ENCODE results near the gene PLOD1. TPM values are rescaled to one million over a fixed set of nuclear protein-coding genes. Genes with fewer than 3 reads are reported as not detected.

PLOD1 gene
- total RNA-seq, 1 donor from 2014 or later: 37.8 TPM

- intact Hi-C loops (cut with micrococcal nuclease): no loop called here
- H3K9me3 Mint-ChIP-seq: no peaks in the 10 kb centered on the region
- DNase-seq (ENCODE audit: low spot score): no peak
- peaks cover 57% of the 10 kb centered on the region for H3K36me3 Mint-ChIP-seq (ENCODE audit: low read depth)
- H3K4me1 Mint-ChIP-seq (ENCODE audit: low read depth): peaks cover 37% of the 10 kb centered on the region
- H3K27ac Mint-ChIP-seq: peak overlapping the region; percentile 29
- H3K4me3 Mint-ChIP-seq: no peak overlapping the region
- H3K27me3 Mint-ChIP-seq (ENCODE audit: insufficient read depth): no peaks in the 10 kb centered on the region
Measured at GRCh38 chr1:12010746-12011570, 76.4 kb downstream of the PLOD1 start.

GRCh38 chr1:12011998-12012397 lies 77.5 kb downstream of the PLOD1 start:
- Mint-ChIP-seq H3K4me1 (ENCODE audit: low read depth) (peaks cover 42% of the 10 kb centered on the region), H3K27me3 (ENCODE audit: insufficient read depth) (no peaks in the 10 kb centered on the region), H3K36me3 (ENCODE audit: low read depth) (peaks cover 51% of the 10 kb centered on the region), H3K27ac (peak overlapping the region; percentile 83), H3K4me3 (no peak overlapping the region), H3K9me3 (no peaks in the 10 kb centered on the region)
- intact Hi-C loops (cut with micrococcal nuclease): no loop called here
- DNase-seq (ENCODE audit: low spot score): no peak

GRCh38 chr1:12012560-12013316 lies 78.2 kb downstream of the PLOD1 start:
- peak overlapping the region; percentile 83 for H3K27ac Mint-ChIP-seq
- DNase-seq (ENCODE audit: low spot score): no peak
- peaks cover 45% of the 10 kb centered on the region for H3K36me3 Mint-ChIP-seq (ENCODE audit: low read depth)
- peak overlapping the region; percentile 2 for H3K4me3 Mint-ChIP-seq
- H3K9me3 Mint-ChIP-seq: no peaks in the 10 kb centered on the region
- H3K27me3 Mint-ChIP-seq (ENCODE audit: insufficient read depth): no peaks in the 10 kb centered on the region
- intact Hi-C loops (cut with micrococcal nuclease): no loop called here
- H3K4me1 Mint-ChIP-seq (ENCODE audit: low read depth): peaks cover 42% of the 10 kb centered on the region

- Mint-ChIP-seq H3K36me3 (ENCODE audit: low read depth) (peaks cover 37% of the 10 kb centered on the region), H3K9me3 (no peaks in the 10 kb centered on the region), H3K4me1 (ENCODE audit: low read depth) (peaks cover 45% of the 10 kb centered on the region), H3K4me3 (peak overlapping the region; percentile 19), H3K27me3 (ENCODE audit: insufficient read depth) (no peaks in the 10 kb centered on the region), H3K27ac (peak overlapping the region; percentile 83)
- intact Hi-C loops (cut with micrococcal nuclease): no loop called here
- no peak for DNase-seq (ENCODE audit: low spot score)
Measured at GRCh38 chr1:12014141-12014991, 79.8 kb downstream of the PLOD1 start.

GRCh38 chr1:12015001-12015491 lies 80.5 kb downstream of the PLOD1 start:
- Mint-ChIP-seq H3K4me3 (no peak overlapping the region), H3K27me3 (ENCODE audit: insufficient read depth) (no peaks in the 10 kb centered on the region), H3K27ac (peak overlapping the region; percentile 83), H3K9me3 (no peaks in the 10 kb centered on the region), H3K4me1 (ENCODE audit: low read depth) (peaks cover 48% of the 10 kb centered on the region), H3K36me3 (ENCODE audit: low read depth) (peaks cover 31% of the 10 kb centered on the region)
- intact Hi-C loops (cut with micrococcal nuclease): no loop called here
- no peak for DNase-seq (ENCODE audit: low spot score)

- H3K27ac Mint-ChIP-seq: no peak overlapping the region
- no peak overlapping the region for H3K4me3 Mint-ChIP-seq
- no peaks in the 10 kb centered on the region for H3K27me3 Mint-ChIP-seq (ENCODE audit: insufficient read depth)
- H3K36me3 Mint-ChIP-seq (ENCODE audit: low read depth): peaks cover 29% of the 10 kb centered on the region
- no peaks in the 10 kb centered on the region for H3K9me3 Mint-ChIP-seq
- intact Hi-C loops (cut with micrococcal nuclease): no loop called here
- no peak for DNase-seq (ENCODE audit: low spot score)
- peaks cover 51% of the 10 kb centered on the region for H3K4me1 Mint-ChIP-seq (ENCODE audit: low read depth)
Measured at GRCh38 chr1:12015499-12015898, 81.0 kb downstream of the PLOD1 start.

GRCh38 chr1:12016182-12016581 lies 81.7 kb downstream of the PLOD1 start:
- Mint-ChIP-seq H3K9me3 (no peaks in the 10 kb centered on the region), H3K27me3 (ENCODE audit: insufficient read depth) (no peaks in the 10 kb centered on the region), H3K4me3 (no peak overlapping the region), H3K36me3 (ENCODE audit: low read depth) (peaks cover 23% of the 10 kb centered on the region), H3K4me1 (ENCODE audit: low read depth) (peaks cover 51% of the 10 kb centered on the region), H3K27ac (peak overlapping the region; percentile 14)
- intact Hi-C loops (cut with micrococcal nuclease): no loop called here
- no peak for DNase-seq (ENCODE audit: low spot score)

- H3K9me3 Mint-ChIP-seq: no peaks in the 10 kb centered on the region
- no peaks in the 10 kb centered on the region for H3K27me3 Mint-ChIP-seq (ENCODE audit: insufficient read depth)
- peak overlapping the region; percentile 82 for H3K4me3 Mint-ChIP-seq
- no peak for DNase-seq (ENCODE audit: low spot score)
- intact Hi-C loops (cut with micrococcal nuclease): loop anchor here (1.0 to 2.0 kb wide), 7 partner anchors 19 to 111 kb away; partner anchors contain the start of genes KIAA2013 and MFN2
- H3K27ac Mint-ChIP-seq: peak overlapping the region; percentile 55
- peaks cover 15% of the 10 kb centered on the region for H3K36me3 Mint-ChIP-seq (ENCODE audit: low read depth)
- peaks cover 23% of the 10 kb centered on the region for H3K4me1 Mint-ChIP-seq (ENCODE audit: low read depth)
Measured at GRCh38 chr1:12019858-12020509, 85.5 kb downstream of the PLOD1 start.

- intact Hi-C loops (cut with micrococcal nuclease): no loop called here
- no peak for DNase-seq (ENCODE audit: low spot score)
- Mint-ChIP-seq H3K9me3 (no peaks in the 10 kb centered on the region), H3K4me3 (peak overlapping the region; percentile 11), H3K27ac (no peak overlapping the region), H3K4me1 (ENCODE audit: low read depth) (peaks cover 19% of the 10 kb centered on the region), H3K27me3 (ENCODE audit: insufficient read depth) (no peaks in the 10 kb centered on the region), H3K36me3 (ENCODE audit: low read depth) (peaks cover 24% of the 10 kb centered on the region)
Measured at GRCh38 chr1:12021616-12022015, 87.1 kb downstream of the PLOD1 start.

- Mint-ChIP-seq H3K27me3 (ENCODE audit: insufficient read depth) (no peaks in the 10 kb centered on the region), H3K36me3 (ENCODE audit: low read depth) (peaks cover 26% of the 10 kb centered on the region), H3K4me1 (ENCODE audit: low read depth) (peaks cover 21% of the 10 kb centered on the region), H3K27ac (no peak overlapping the region), H3K9me3 (no peaks in the 10 kb centered on the region), H3K4me3 (peak overlapping the region; percentile 11)
- DNase-seq (ENCODE audit: low spot score): no peak
- intact Hi-C loops (cut with micrococcal nuclease): no loop called here
Measured at GRCh38 chr1:12022036-12022435, 87.5 kb downstream of the PLOD1 start.
